ENCODE measurements around the gene SLC48A1.

DNA sequence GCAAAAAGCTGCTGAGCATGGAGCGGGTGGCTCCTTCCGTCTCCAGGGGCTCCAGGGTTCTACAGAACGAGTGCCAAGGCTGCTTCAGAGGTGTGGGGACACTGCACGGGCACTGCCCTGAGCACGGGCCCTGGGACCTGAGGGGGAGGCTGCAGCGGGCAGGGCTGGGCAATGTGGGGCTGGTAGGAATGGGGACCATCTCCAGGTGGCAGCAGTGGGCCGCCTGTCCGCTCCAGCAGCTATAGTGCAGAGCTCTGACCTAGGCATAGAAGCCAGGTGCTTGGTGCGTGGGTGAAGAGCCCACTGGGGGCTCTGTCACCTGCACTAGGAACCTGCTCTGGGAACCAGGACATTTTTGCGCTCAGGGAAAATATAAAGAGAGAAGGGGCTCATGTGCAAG lies 24.4 kb downstream of the SLC48A1 start:
- TF ChIP-seq, protein P1, sequence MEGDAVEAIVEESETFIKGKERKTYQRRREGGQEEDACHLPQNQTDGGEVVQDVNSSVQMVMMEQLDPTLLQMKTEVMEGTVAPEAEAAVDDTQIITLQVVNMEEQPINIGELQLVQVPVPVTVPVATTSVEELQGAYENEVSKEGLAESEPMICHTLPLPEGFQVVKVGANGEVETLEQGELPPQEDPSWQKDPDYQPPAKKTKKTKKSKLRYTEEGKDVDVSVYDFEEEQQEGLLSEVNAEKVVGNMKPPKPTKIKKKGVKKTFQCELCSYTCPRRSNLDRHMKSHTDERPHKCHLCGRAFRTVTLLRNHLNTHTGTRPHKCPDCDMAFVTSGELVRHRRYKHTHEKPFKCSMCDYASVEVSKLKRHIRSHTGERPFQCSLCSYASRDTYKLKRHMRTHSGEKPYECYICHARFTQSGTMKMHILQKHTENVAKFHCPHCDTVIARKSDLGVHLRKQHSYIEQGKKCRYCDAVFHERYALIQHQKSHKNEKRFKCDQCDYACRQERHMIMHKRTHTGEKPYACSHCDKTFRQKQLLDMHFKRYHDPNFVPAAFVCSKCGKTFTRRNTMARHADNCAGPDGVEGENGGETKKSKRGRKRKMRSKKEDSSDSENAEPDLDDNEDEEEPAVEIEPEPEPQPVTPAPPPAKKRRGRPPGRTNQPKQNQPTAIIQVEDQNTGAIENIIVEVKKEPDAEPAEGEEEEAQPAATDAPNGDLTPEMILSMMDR (IDR thresholded peaks at IDR 0.05; ENCODE audit: low read depth, low read length): peak; percentile 82
- no peak for TF ChIP-seq EZH2phosphoT487 (IDR thresholded peaks at IDR 0.05; ENCODE audit: low read depth)
